GM12878 (cell line): ENCODE results near the gene MCEMP1. TPM values are rescaled to one million over a fixed set of nuclear protein-coding genes. Genes with fewer than 3 reads are reported as not detected.

ENCODE experiments used
- ATAC-seq: fragments of 200-7000 bp; cut with Tn5 transposase; 3 replicates; pipeline ENCODE4 v1.9.1; 2020; ENCODE audit warnings: mild to moderate bottlenecking, moderate library complexity
- BruUV-seq: library from RNA; stranded (reverse); fragments of 400-500 nt; replicated peaks from 2 replicates; lab custom pipeline; 2021; lab: Mats Ljungman, UMichigan
- CTCF ChIA-PET: fragments of 300-600 bp; sonication (Branson Sonifier 250); formaldehyde crosslinking; extraction: SDS; loops from one replicate; lab custom pipeline; 2021; ENCODE audit warnings: inconsistent platforms; lab: Yijun Ruan, JAX
- POLR2A ChIA-PET: fragments of 350-600 bp; formaldehyde crosslinking; extraction: SDS; loops from one replicate; lab custom pipeline; 2021; ENCODE audit warnings: inconsistent platforms; lab: Charles Lee
- RAD21 ChIA-PET: fragments of 300-600 bp; sonication (Branson Sonifier 250); formaldehyde crosslinking; loops from one replicate; lab custom pipeline; 2023; ENCODE audit warnings: antibody characterized with exemption; ENCODE audit not compliant: unreplicated experiment; lab: Charles Lee
- SMC1A ChIA-PET: fragments of 300-600 bp; sonication (Branson Sonifier 250); formaldehyde crosslinking; loops from one replicate; lab custom pipeline; 2023; ENCODE audit not compliant: unreplicated experiment, uncharacterized antibody; lab: Charles Lee
- DNase-seq: peaks from one replicate; pipeline ENCODE4 v3.0.0-alpha.2; 2011; ENCODE audit warnings: low read depth, low spot score
- FAIRE-seq: peaks from 3 replicates; lab custom pipeline; 2011; peaks lifted over from hg19 to GRCh38; lab: Jason Lieb, UNC
- H2AFZ ChIP-seq: 2 replicates; pipeline ENCODE4 v1.6.0; 2011; ENCODE audit warnings: low read depth, low read length, control low read depth; ENCODE audit not compliant: control insufficient read depth
- H3K27ac ChIP-seq: 2 replicates; pipeline ENCODE4 v1.5.1; 2011; ENCODE audit warnings: control low read depth; ENCODE audit not compliant: control insufficient read depth, insufficient read depth
- H3K27me3 ChIP-seq, 2 experiments: replicated peaks in 1 of 2; 2 replicates each; pipeline versions ENCODE4 v1.6.0 to v1.6.1; 2011; ENCODE audit warnings: low read length in 1 of 2; ENCODE audit not compliant: control insufficient read depth in 2 of 2, insufficient read depth in 2 of 2
- H3K36me3 ChIP-seq, 2 experiments: 2 replicates each; pipeline ENCODE4 v1.5.1; 2011; ENCODE audit warnings: low read length in 1 of 2; ENCODE audit not compliant: control insufficient read depth in 2 of 2, insufficient read depth in 2 of 2
- H3K4me1 ChIP-seq: 2 replicates; pipeline ENCODE4 v1.6.1; 2011; ENCODE audit warnings: mild to moderate bottlenecking, low read length, moderate library complexity, mixed read lengths; ENCODE audit not compliant: control insufficient read depth, insufficient read depth
- H3K4me2 ChIP-seq: 2 replicates; pipeline ENCODE4 v1.6.0; 2011; ENCODE audit warnings: control low read depth; ENCODE audit not compliant: control insufficient read depth, insufficient read depth
- H3K4me3 ChIP-seq: fragments of 200-600 bp; sonication (generic); 2 replicates; pipeline ENCODE4 v1.5.1; 2016
- H3K79me2 ChIP-seq: 2 replicates; pipeline ENCODE4 v1.6.0; 2011; ENCODE audit warnings: low read length; ENCODE audit not compliant: control insufficient read depth, insufficient read depth
- H3K9ac ChIP-seq: 2 replicates; pipeline ENCODE4 v1.8.0; 2011; ENCODE audit warnings: low read length, control low read depth, mixed read lengths; ENCODE audit not compliant: control insufficient read depth, insufficient read depth
- H3K9me3 ChIP-seq: replicated peaks from 3 replicates; pipeline ENCODE4 v1.5.1; 2011; ENCODE audit warnings: mild to moderate bottlenecking, low read length; ENCODE audit not compliant: control insufficient read depth, insufficient read depth
- H4K20me1 ChIP-seq: 2 replicates; pipeline ENCODE4 v1.6.0; 2011; ENCODE audit not compliant: control insufficient read depth, insufficient read depth
- BCL11A ChIP-seq: IDR thresholded peaks from 2 replicates; pipeline ENCODE4 v1.6.1; 2011; ENCODE audit warnings: low read depth, low read length
- CBX3 ChIP-seq: fragments of 200-600 bp; sonication (generic); IDR thresholded peaks from 2 replicates; pipeline ENCODE4 v1.6.1; 2016; ENCODE audit warnings: low read depth, borderline replicate concordance
- FOXK2 ChIP-seq: fragments of 450-650 bp; IDR thresholded peaks from 2 replicates; pipeline ENCODE4 v1.6.1; 2017; ENCODE audit warnings: mild to moderate bottlenecking, moderate library complexity
- FOXM1 ChIP-seq: IDR thresholded peaks from 2 replicates; pipeline ENCODE4 v1.6.1; 2012; ENCODE audit warnings: low read depth, mild to moderate bottlenecking, inconsistent platforms, low read length, moderate library complexity
- GABPA ChIP-seq: IDR thresholded peaks from 2 replicates; pipeline ENCODE4 v1.6.1; 2014; ENCODE audit warnings: antibody characterized with exemption, low read depth, mild to moderate bottlenecking, inconsistent platforms
- GATAD2B ChIP-seq: fragments of 450-650 bp; conservative IDR thresholded peaks from 2 replicates; pipeline ENCODE4 v1.6.1; 2017; ENCODE audit warnings: low read depth, mild to moderate bottlenecking, moderate library complexity
- JUNB ChIP-seq: IDR thresholded peaks from 2 replicates; pipeline ENCODE4 v1.6.1; 2016; ENCODE audit warnings: antibody characterized with exemption, mild to moderate bottlenecking
- JUND ChIP-seq: IDR thresholded peaks from 2 replicates; pipeline ENCODE4 v1.6.1; 2012; ENCODE audit warnings: low read depth, mild to moderate bottlenecking, low read length, improper control_type of control experiment, moderate library complexity
- KAT2A ChIP-seq: conservative IDR thresholded peaks from 2 replicates; pipeline ENCODE4 v1.6.1; 2011; ENCODE audit warnings: low read depth, low read length; ENCODE audit not compliant: control insufficient read depth
- NBN ChIP-seq: fragments of 450-650 bp; IDR thresholded peaks from 2 replicates; pipeline ENCODE4 v1.6.1; 2016
- NR2C1 ChIP-seq: fragments of 450-650 bp; IDR thresholded peaks from 2 replicates; pipeline ENCODE4 v1.6.1; 2017; ENCODE audit warnings: antibody characterized with exemption, mild to moderate bottlenecking, moderate library complexity
- RAD51 ChIP-seq: fragments of 450-650 bp; IDR thresholded peaks from 2 replicates; pipeline ENCODE4 v1.6.1; 2016; ENCODE audit warnings: moderate library complexity, mild to moderate bottlenecking, inconsistent platforms
- RFX5 ChIP-seq: IDR thresholded peaks from 2 replicates; pipeline ENCODE4 v1.6.1; 2011; ENCODE audit warnings: low read depth, low read length, improper control_type of control experiment
- RUNX3 ChIP-seq: IDR thresholded peaks from 2 replicates; pipeline ENCODE4 v1.6.1; 2012; ENCODE audit warnings: low read length, inconsistent platforms
- ZBTB33 ChIP-seq: fragments of 450-650 bp; IDR thresholded peaks from 2 replicates; pipeline ENCODE4 v1.6.1; 2017; ENCODE audit warnings: mild to moderate bottlenecking
- ZNF274 ChIP-seq: IDR thresholded peaks from one replicate; pipeline ENCODE4 v1.8.0; 2011; ENCODE audit not compliant: insufficient read length, insufficient read depth
- ZSCAN29 ChIP-seq: fragments of 450-650 bp; IDR thresholded peaks from 2 replicates; pipeline ENCODE4 v1.6.1; 2017; ENCODE audit warnings: mild to moderate bottlenecking, moderate library complexity
- WGBS: methylation state at CpG from one replicate; pipeline ENCODE4 v1.1.6; 2016; ENCODE audit warnings: low lambda C conversion rate; ENCODE audit not compliant: insufficient replicate concordance, insufficient coverage; ENCODE audit errors: missing lambda C conversion rate; 5-methylcytosine and 5-hydroxymethylcytosine counted together
- in situ Hi-C: fragments of 300-500 bp; cut with MboI; formaldehyde crosslinking; loops from 9 replicates; pipeline ENCODE4 v1.14.3; 2018; ENCODE audit warnings: mixed read lengths
- intact Hi-C: fragments of 100-400 bp; cut with micrococcal nuclease; formaldehyde crosslinking; loops from one replicate; pipeline ENCODE4 v1.14.2; 2022; ENCODE audit not compliant: unreplicated experiment
- polyA plus RNA-seq, 11 experiments: library from polyadenylated mRNA; depleted of rRNA in 4 of 11; unstranded in 6 of 11; stranded (reverse) in 5 of 11; fragments of >200 nt; fragmentation: Nextera tagmentation in 4 of 11; fragmentation: Illumina TruSeq in 1 of 11; extraction: Ambion mirVana in 4 of 11; extraction: Trizol in 1 of 11; gene quantifications; 1 replicate in 1 of 11; 2 replicates in 10 of 11; pipeline versions ENCODE4 v1.2.1 to v1.2.3, GENCODE V29; 2011 to 2016; ENCODE audit warnings: inconsistent platforms in 2 of 11, missing spikeins in 2 of 11, low read depth in 1 of 11
- total RNA-seq, 4 experiments: library from RNA; depleted of rRNA in 3 of 4; stranded (reverse); fragments of >200 nt in 3 of 4; fragmentation: Illumina TruSeq in 1 of 4; extraction: Trizol in 1 of 4; gene quantifications; 2 replicates each; pipeline versions ENCODE4 v1.2.1 to v1.2.3, GENCODE V29; 2013 to 2021

The MCEMP1 gene
- total and polyA plus RNA-seq, 10 of the 15 experiments (the other 5 are each of a cell fraction or from before 2014, with no cell fraction given) = 0.08 to 0.55 (median 0.26) TPM; not detected in 1

- no peak for TF ChIP-seq NR2C1
- 0 out of 2 replicates have a peak, but pooled peaks have one; percentile 15 for TF ChIP-seq JUNB
- no peak for TF ChIP-seq KAT2A
- TF ChIP-seq RAD51 = no peak; the same call in 1 of the 2 replicates
- no peak for TF ChIP-seq GATAD2B
- TF ChIP-seq CBX3 = no peak
- TF ChIP-seq GABPA = no peak
Observed at GRCh38 chr19:7722231-7722651, 45.4 kb downstream of the MCEMP1 start (continued).

- Histone ChIP-seq H3K9ac (no peak overlapping the region), H3K4me2 (no peak overlapping the region), H3K79me2 (no peaks in the 10 kb centered on the region), H3K27ac (no peak overlapping the region; the same call in 1 of the 2 replicates), H3K4me3 (no peak overlapping the region), H3K4me1 (peaks cover 9% of the 10 kb centered on the region), H3K36me3 (no peaks in the 10 kb centered on the region), H3K9me3 (no peaks in the 10 kb centered on the region; the same call in 2 of the 3 replicates), H4K20me1 (no peaks in the 10 kb centered on the region), H2AFZ (no peak overlapping the region), H3K27me3 (peaks cover 4% of the 10 kb centered on the region in 2 experiments; a peak in 2 of 4 replicates)
- no peak for ATAC-seq
- POLR2A ChIA-PET = interaction anchor here (0.7 to 1.5 kb wide), 3 partner anchors 13 to 30 kb away, joined by 3 to 7 read pairs (median 3); no protein-coding TSS in a partner anchor
- no peak for DNase-seq
- RAD21 ChIA-PET = interaction anchor here (2.4 kb wide), 1 partner anchor 20 kb away, joined by 8 read pairs; no protein-coding TSS in a partner anchor
- in situ Hi-C loops (no loop called here), intact Hi-C loops (no loop called here)
- no peak for FAIRE-seq
- CTCF ChIA-PET = interaction anchor here (0.6 to 4.6 kb wide), 4 partner anchors 11 to 74 kb away, joined by 3 to 17 read pairs (median 4); no protein-coding TSS in a partner anchor
- SMC1A ChIA-PET = interaction anchor here (1.1 to 1.6 kb wide), 2 partner anchors 10 to 45 kb away, joined by 3 to 4 read pairs; partner anchors contain the start of gene TRAPPC5
- BruUV-seq = no TSS peak
- WGBS = 26% methylated on average over 2 of the region's 2 CpGs
- TF ChIP-seq NBN = no peak
- no peak for TF ChIP-seq ZNF274
- TF ChIP-seq RUNX3 = no peak
- no peak for TF ChIP-seq RFX5
- no peak for TF ChIP-seq FOXM1
- TF ChIP-seq FOXK2 = no peak
- TF ChIP-seq BCL11A = no peak
- TF ChIP-seq ZSCAN29 = no peak
- TF ChIP-seq ZBTB33 = no peak
- TF ChIP-seq JUND = no peak
Observed at GRCh38 chr19:7725791-7726190, 48.9 kb downstream of the MCEMP1 start.
